Calu3 (cell line): ENCODE results near the gene LRBA. TPM values are rescaled to one million over a fixed set of nuclear protein-coding genes. Genes with fewer than 3 reads are reported as not detected.

Experiments used
- BruUV-seq: library from RNA; stranded (reverse); fragments of 400-500 nt; replicated peaks from 2 replicates; lab custom pipeline; 2021; lab: Mats Ljungman, UMichigan
- CTCF ChIA-PET: fragments of 300-600 bp; sonication (Branson Sonifier 250); formaldehyde crosslinking; loops from one replicate; lab custom pipeline; 2022; ENCODE audit warnings: antibody characterized with exemption; lab: Charles Lee
- DNase-seq: peaks from one replicate; pipeline ENCODE4 v3.0.0; 2022
- H3K27ac Mint-ChIP-seq: one replicate; pipeline ENCODE4 v1.8.0; 2022; ENCODE audit warnings: mixed read lengths; ENCODE audit not compliant: unreplicated experiment
- H3K27me3 Mint-ChIP-seq: one replicate; pipeline ENCODE4 v1.8.0; 2022; ENCODE audit warnings: mixed read lengths; ENCODE audit not compliant: unreplicated experiment
- H3K36me3 Mint-ChIP-seq: one replicate; pipeline ENCODE4 v1.8.0; 2022; ENCODE audit warnings: mild to moderate bottlenecking, moderate library complexity, mixed read lengths; ENCODE audit not compliant: insufficient read depth, unreplicated experiment
- H3K4me1 Mint-ChIP-seq: one replicate; pipeline ENCODE4 v1.8.0; 2022; ENCODE audit warnings: mild to moderate bottlenecking, low read depth, mixed read lengths; ENCODE audit not compliant: unreplicated experiment
- H3K4me3 Mint-ChIP-seq: one replicate; pipeline ENCODE4 v1.8.0; 2022; ENCODE audit warnings: mild to moderate bottlenecking, low read depth, moderate library complexity, mixed read lengths; ENCODE audit not compliant: unreplicated experiment
- H3K9me3 Mint-ChIP-seq: one replicate; pipeline ENCODE4 v1.8.0; 2022; ENCODE audit warnings: low read depth, mixed read lengths; ENCODE audit not compliant: unreplicated experiment
- CTCF ChIP-seq: fragments of 200-600 bp; IDR thresholded peaks from one replicate; pipeline ENCODE4 v1.8.0; 2022; ENCODE audit warnings: antibody characterized with exemption; ENCODE audit not compliant: unreplicated experiment
- intact Hi-C: fragments of 100-400 bp; cut with micrococcal nuclease; formaldehyde crosslinking; loops from one replicate; pipeline ENCODE4 v1.10.0; 2022; ENCODE audit not compliant: unreplicated experiment
- total RNA-seq: library from RNA; stranded (reverse); gene quantifications from 2 replicates; pipeline ENCODE4 v1.2.3, GENCODE V29; 2022

LRBA gene
- total RNA-seq, 1 experiment from 2014 or later = 49.0 TPM

GRCh38 chr4:150773032-150773431, 242.1 kb downstream of the LRBA start:
- intact Hi-C loops = no loop called here
- TF ChIP-seq CTCF = no peak
- Mint-ChIP-seq H3K27me3 (no peaks in the 10 kb centered on the region), H3K9me3 (no peaks in the 10 kb centered on the region), H3K36me3 (no peaks in the 10 kb centered on the region), H3K27ac (no peak overlapping the region), H3K4me3 (no peak overlapping the region), H3K4me1 (peaks cover 16% of the 10 kb centered on the region)
- CTCF ChIA-PET = no interaction called here
- BruUV-seq = no TSS peak
- no peak for DNase-seq

- no peak for DNase-seq
- peaks cover 16% of the 10 kb centered on the region for H3K4me1 Mint-ChIP-seq
- CTCF ChIA-PET = interaction anchor here (0.6 kb wide), 1 partner anchor 339 kb away, joined by 3 read pairs; no protein-coding TSS in a partner anchor
- H3K4me3 Mint-ChIP-seq = no peak overlapping the region
- H3K27me3 Mint-ChIP-seq = no peaks in the 10 kb centered on the region
- no peak overlapping the region for H3K27ac Mint-ChIP-seq
- intact Hi-C loops = no loop called here
- H3K36me3 Mint-ChIP-seq = no peaks in the 10 kb centered on the region
- no peak for TF ChIP-seq CTCF
- BruUV-seq = no TSS peak
- no peaks in the 10 kb centered on the region for H3K9me3 Mint-ChIP-seq
Observed at GRCh38 chr4:150771382-150771781, 243.7 kb downstream of the LRBA start.

GRCh38 chr4:150769845-150770244, 245.2 kb downstream of the LRBA start:
- Mint-ChIP-seq H3K27ac (peak overlapping the region; percentile 27), H3K36me3 (no peaks in the 10 kb centered on the region), H3K4me3 (no peak overlapping the region), H3K27me3 (no peaks in the 10 kb centered on the region), H3K9me3 (no peaks in the 10 kb centered on the region), H3K4me1 (peaks cover 16% of the 10 kb centered on the region)
- CTCF ChIA-PET = no interaction called here
- TF ChIP-seq CTCF = no peak
- DNase-seq = no peak
- intact Hi-C loops = no loop called here
- BruUV-seq = no TSS peak

GRCh38 chr4:150769248-150769647, 245.8 kb downstream of the LRBA start:
- H3K9me3 Mint-ChIP-seq = no peaks in the 10 kb centered on the region
- H3K4me3 Mint-ChIP-seq = peak overlapping the region; percentile 3
- H3K27me3 Mint-ChIP-seq = no peaks in the 10 kb centered on the region
- H3K4me1 Mint-ChIP-seq = peaks cover 16% of the 10 kb centered on the region
- H3K27ac Mint-ChIP-seq = peak overlapping the region; percentile 27
- intact Hi-C loops = no loop called here
- CTCF ChIA-PET = no interaction called here
- no peaks in the 10 kb centered on the region for H3K36me3 Mint-ChIP-seq
- no peak for TF ChIP-seq CTCF
- peak; percentile 3 for DNase-seq
- BruUV-seq = no TSS peak
